IMR-90 (cell line): ENCODE results near the gene RALGPS2.

Experiments used
- CHD1 ChIP-seq: IDR thresholded peaks from 2 replicates; pipeline ENCODE4 v1.6.1; 2012; ENCODE audit warnings: low read depth, low read length, improper control_type of control experiment
- MXI1 ChIP-seq: IDR thresholded peaks from 2 replicates; pipeline ENCODE4 v1.6.1; 2012; ENCODE audit warnings: low read depth, mild to moderate bottlenecking, low read length, moderate library complexity, borderline replicate concordance
- NFE2L2 ChIP-seq: fragments of 150-350 bp; IDR thresholded peaks from 2 replicates; pipeline ENCODE4 v1.6.1; 2016; ENCODE audit warnings: low read depth, mild to moderate bottlenecking, low read length
- POLR2A ChIP-seq: IDR thresholded peaks from 2 replicates; pipeline ENCODE4 v1.6.1; 2012; ENCODE audit warnings: mild to moderate bottlenecking, low read depth, low read length
- RAD21 ChIP-seq: IDR thresholded peaks from 2 replicates; pipeline ENCODE4 v1.6.1; 2012; ENCODE audit warnings: low read length, improper control_type of control experiment
- RFX5 ChIP-seq: IDR thresholded peaks from 2 replicates; pipeline ENCODE4 v1.8.0; 2012; ENCODE audit warnings: low read depth, mild to moderate bottlenecking, low read length, moderate library complexity
- TF ChIP-seq, protein P1 (sequence below): conservative IDR thresholded peaks from 2 replicates; pipeline ENCODE4 v1.5.1; 2012; ENCODE audit warnings: mild to moderate bottlenecking, low read depth, low read length, improper control_type of control experiment
- TF ChIP-seq, protein P2 (sequence below): fragments of 150-350 bp; IDR thresholded peaks from 2 replicates; pipeline ENCODE4 v1.6.1; 2017; ENCODE audit warnings: mild to moderate bottlenecking, antibody characterized with exemption, low read length, low read depth
- TF ChIP-seq, protein P3 (sequence below): fragments of 150-350 bp; IDR thresholded peaks from 2 replicates; pipeline ENCODE4 v1.6.1; 2016; ENCODE audit warnings: low read depth, mild to moderate bottlenecking, low read length, moderate library complexity, borderline replicate concordance

DNA sequence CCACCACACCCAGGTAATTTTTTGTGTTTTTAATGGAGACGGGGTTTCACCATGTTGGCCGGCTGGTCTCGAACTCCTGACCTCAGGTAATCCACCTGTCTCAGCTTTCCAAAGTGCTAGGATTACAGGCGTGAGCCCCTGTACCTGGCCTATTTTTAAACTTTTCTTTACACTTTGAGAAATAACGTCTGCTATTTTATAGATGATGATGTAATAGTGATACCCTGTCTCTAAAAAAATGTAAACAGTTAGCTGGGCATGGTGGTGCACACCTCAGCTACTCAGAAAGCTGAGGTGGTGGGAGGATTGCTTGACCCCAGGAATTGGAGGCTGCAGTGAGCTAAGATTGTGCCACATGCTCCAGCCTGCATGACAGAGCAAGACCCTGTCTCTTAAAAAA is 47.9 kb downstream of the RALGPS2 start:
- TF ChIP-seq, protein P1, sequence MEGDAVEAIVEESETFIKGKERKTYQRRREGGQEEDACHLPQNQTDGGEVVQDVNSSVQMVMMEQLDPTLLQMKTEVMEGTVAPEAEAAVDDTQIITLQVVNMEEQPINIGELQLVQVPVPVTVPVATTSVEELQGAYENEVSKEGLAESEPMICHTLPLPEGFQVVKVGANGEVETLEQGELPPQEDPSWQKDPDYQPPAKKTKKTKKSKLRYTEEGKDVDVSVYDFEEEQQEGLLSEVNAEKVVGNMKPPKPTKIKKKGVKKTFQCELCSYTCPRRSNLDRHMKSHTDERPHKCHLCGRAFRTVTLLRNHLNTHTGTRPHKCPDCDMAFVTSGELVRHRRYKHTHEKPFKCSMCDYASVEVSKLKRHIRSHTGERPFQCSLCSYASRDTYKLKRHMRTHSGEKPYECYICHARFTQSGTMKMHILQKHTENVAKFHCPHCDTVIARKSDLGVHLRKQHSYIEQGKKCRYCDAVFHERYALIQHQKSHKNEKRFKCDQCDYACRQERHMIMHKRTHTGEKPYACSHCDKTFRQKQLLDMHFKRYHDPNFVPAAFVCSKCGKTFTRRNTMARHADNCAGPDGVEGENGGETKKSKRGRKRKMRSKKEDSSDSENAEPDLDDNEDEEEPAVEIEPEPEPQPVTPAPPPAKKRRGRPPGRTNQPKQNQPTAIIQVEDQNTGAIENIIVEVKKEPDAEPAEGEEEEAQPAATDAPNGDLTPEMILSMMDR: no peak
- TF ChIP-seq NFE2L2 (no peak), RAD21 (no peak), MXI1 (no peak), POLR2A (no peak), RFX5 (no peak), CHD1 (no peak)
- TF ChIP-seq, protein P2, sequence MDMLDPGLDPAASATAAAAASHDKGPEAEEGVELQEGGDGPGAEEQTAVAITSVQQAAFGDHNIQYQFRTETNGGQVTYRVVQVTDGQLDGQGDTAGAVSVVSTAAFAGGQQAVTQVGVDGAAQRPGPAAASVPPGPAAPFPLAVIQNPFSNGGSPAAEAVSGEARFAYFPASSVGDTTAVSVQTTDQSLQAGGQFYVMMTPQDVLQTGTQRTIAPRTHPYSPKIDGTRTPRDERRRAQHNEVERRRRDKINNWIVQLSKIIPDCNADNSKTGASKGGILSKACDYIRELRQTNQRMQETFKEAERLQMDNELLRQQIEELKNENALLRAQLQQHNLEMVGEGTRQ: no peak
- TF ChIP-seq, protein P3, sequence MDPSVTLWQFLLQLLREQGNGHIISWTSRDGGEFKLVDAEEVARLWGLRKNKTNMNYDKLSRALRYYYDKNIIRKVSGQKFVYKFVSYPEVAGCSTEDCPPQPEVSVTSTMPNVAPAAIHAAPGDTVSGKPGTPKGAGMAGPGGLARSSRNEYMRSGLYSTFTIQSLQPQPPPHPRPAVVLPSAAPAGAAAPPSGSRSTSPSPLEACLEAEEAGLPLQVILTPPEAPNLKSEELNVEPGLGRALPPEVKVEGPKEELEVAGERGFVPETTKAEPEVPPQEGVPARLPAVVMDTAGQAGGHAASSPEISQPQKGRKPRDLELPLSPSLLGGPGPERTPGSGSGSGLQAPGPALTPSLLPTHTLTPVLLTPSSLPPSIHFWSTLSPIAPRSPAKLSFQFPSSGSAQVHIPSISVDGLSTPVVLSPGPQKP: no peak
